Measurements from ENCODE around the gene SAMSN1.

The SAMSN1 gene

DNA sequence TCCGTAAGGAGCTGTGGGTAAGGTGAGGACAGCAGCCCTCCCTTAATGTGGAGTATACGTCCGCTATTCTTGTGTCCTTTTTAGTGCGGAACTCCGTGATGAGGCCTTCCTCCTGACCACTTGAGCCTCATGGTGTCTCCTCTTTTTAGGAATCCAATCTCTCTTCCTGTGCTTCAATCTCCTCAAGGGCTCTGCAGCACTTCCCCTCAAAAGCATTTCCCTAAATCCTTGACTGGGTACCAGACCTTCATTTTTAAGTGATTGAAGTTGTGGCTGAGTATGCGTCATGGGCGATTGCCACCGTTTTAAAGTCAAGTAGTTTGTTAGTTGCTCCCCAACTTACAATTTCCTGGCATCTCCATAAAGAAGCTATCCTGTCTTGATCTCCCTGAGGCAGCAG is 62.8 kb downstream of the SAMSN1 start:
- DNase-seq, result no peak

- peak in 1 of 2 experiments; percentile 30 for DNase-seq
Observed at GRCh38 chr21:14482165-14482564, 64.0 kb downstream of the SAMSN1 start.

DNA sequence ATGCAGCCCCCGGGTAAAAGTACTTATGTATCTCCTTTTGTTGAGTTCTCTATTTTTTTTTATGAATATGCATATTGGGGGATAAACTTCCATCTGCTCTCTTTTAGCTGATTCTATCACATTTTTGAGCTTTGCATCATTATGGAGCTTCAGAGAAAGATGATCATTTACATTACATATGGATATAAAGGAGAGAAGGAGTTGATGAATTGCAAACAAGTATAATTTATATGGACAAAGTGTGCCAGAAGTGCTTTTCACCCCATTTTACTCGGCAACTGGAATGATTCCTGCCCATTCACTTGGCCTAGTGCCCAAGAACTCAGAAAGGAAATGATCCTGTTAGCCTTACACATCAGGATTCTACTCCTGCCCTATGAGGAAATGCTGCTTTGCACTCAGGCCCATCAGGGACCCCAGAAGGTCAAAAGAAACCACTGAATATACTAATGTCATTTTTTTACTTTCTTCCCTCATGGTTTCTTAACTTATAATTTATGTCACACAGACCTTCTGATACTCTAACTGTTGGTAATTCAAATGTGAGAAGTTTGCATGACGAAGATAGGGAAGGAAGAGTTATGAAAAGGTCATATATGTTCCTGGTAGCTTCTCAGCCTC is 65.6 kb downstream of the SAMSN1 start:
- DNase-seq, result no peak

- DNase-seq, result no peak
Observed at GRCh38 chr21:14479241-14479786, 66.8 kb downstream of the SAMSN1 start.

- no peak for DNase-seq
Observed at GRCh38 chr21:14477841-14478240, 68.3 kb downstream of the SAMSN1 start.

- DNase-seq, result no peak
Observed at GRCh38 chr21:14477133-14477532, 69.0 kb downstream of the SAMSN1 start.

- no peak for DNase-seq
Observed at GRCh38 chr21:14474995-14475394, 71.1 kb downstream of the SAMSN1 start.

DNA sequence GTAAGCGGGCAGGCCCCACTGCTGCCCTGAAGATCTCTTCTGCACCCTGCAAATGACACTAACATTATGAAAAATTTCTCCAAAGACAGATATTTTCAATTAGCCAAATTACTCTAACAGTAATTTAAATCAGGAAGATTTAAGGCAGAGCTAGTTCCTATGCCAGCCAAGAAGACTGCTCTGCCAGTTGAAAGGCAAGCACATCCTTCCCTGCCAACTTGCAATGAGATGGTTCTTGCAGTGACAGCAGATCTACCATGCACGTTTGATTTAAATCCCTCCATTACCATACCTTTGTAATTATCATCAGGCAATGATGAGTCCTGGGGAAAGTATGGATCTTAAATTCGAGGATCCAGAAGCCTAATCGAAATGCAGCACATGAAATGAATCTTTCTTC is 76.5 kb downstream of the SAMSN1 start:
- DNase-seq, result no peak

GRCh38 chr21:14466715-14467114 is 79.4 kb downstream of the SAMSN1 start:
- DNase-seq, result no peak

GRCh38 chr21:14457762-14458161 is 88.4 kb downstream of the SAMSN1 start:
- no peak for DNase-seq

GRCh38 chr21:14456911-14457310 is 89.2 kb downstream of the SAMSN1 start:
- no peak for DNase-seq

GRCh38 chr21:14454016-14455009 is 91.8 kb downstream of the SAMSN1 start:
- DNase-seq, result no peak

- DNase-seq, result peak in 1 of 2 experiments; percentile 34
Observed at GRCh38 chr21:14453339-14454015, 92.6 kb downstream of the SAMSN1 start.

- DNase-seq, result no peak
Observed at GRCh38 chr21:14452727-14453241, 93.3 kb downstream of the SAMSN1 start.

GRCh38 chr21:14452031-14452726 is 93.9 kb downstream of the SAMSN1 start:
- peak; percentile 45 to 48 for DNase-seq

GRCh38 chr21:14451546-14451945 is 94.6 kb downstream of the SAMSN1 start:
- DNase-seq, result no peak

DNA sequence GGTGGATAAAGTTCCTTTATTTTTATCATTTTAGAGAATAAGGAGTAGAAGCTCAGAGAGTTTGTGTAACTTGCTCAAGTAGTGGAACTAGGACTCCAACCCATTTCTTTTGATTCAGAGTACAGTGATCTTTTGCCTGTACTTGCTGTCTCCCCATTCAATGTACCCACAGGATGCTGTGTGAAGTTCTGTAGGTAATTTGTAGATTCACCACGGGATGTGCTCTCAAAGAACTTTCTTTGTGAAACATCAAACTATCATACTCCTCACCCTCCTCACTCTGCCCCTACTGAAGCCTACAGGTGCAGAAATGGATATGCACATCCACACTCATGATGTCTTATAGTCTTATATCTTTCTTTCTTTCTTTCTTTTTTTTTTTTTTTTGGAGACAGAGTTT is 97.3 kb downstream of the SAMSN1 start:
- no peak for DNase-seq

DNA sequence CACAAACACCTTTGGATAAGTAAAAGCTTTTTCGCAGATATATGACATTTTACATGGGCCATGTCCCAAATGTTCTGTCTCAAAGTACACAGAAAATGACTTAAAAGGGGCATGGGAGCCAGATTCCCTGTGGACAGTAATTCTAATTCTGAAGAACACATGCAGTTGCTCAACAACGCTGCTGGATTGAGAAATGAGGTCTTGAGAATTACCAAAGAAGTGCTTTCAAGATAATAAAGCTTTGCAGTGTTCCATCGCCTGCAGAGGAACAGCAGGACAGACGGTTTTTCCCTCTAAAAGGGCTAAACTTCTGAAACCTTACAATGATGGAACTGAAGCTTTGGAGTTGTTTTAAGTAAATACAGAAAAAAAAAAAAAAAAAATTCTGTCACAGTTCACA is 107.9 kb downstream of the SAMSN1 start:
- no peak for DNase-seq

DNA sequence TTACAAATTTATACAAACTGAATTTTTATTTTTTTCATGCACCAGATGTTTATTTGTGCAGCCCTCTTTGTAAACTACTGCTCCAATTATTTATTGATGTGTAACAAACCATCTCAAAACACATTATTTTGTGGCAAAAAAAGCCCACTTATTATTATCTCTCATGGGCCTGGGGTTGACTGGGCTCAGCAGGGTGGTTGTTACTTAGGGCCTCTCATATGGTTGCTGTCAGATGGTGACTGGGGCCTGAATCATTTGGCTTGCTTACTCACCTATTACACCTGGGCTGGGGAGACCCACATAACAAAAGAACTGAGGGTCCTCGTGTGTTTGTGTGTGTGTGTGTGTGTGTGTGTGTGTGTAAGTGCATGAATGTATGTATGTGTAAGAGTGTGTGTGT is 110.7 kb downstream of the SAMSN1 start:
- DNase-seq, result no peak

Data from activated T-cell treated with anti-CD3 and anti-CD28 coated beads, Interleukin-2, amount 50 U/mL, for 48 hours (primary cell).